H7 (cell line): ENCODE measurements around the gene UFSP2. TPM values are rescaled to one million over a fixed set of nuclear protein-coding genes. Genes with fewer than 3 reads are reported as not detected.

Experiments used
- DNase-seq: peaks from one replicate; pipeline ENCODE4 v3.0.0; 2012
- H3K27me3 ChIP-seq: 2 replicates; pipeline ENCODE4 v1.6.0; 2011; ENCODE audit warnings: mild to moderate bottlenecking, low read length; ENCODE audit not compliant: control insufficient read depth, insufficient read depth
- H3K36me3 ChIP-seq: replicated peaks from 2 replicates; pipeline ENCODE4 v1.5.1; 2011; ENCODE audit warnings: low read length; ENCODE audit not compliant: control insufficient read depth, insufficient read depth
- H3K4me3 ChIP-seq: 2 replicates; pipeline ENCODE4 v1.5.1; 2011; ENCODE audit warnings: low read depth, mild to moderate bottlenecking, control low read depth, low read length, moderate library complexity; ENCODE audit not compliant: insufficient read depth
- total RNA-seq: library from RNA; depleted of rRNA; stranded (reverse); fragments of >200 nt; shearing (Covaris generic); gene quantifications from 2 replicates; pipeline ENCODE4 v1.2.3, GENCODE V29; 2014; rRNA removed

The UFSP2 gene, protein sequence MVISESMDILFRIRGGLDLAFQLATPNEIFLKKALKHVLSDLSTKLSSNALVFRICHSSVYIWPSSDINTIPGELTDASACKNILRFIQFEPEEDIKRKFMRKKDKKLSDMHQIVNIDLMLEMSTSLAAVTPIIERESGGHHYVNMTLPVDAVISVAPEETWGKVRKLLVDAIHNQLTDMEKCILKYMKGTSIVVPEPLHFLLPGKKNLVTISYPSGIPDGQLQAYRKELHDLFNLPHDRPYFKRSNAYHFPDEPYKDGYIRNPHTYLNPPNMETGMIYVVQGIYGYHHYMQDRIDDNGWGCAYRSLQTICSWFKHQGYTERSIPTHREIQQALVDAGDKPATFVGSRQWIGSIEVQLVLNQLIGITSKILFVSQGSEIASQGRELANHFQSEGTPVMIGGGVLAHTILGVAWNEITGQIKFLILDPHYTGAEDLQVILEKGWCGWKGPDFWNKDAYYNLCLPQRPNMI
- total RNA-seq = 26.1 and 31.8 TPM in 2 replicates

DNA sequence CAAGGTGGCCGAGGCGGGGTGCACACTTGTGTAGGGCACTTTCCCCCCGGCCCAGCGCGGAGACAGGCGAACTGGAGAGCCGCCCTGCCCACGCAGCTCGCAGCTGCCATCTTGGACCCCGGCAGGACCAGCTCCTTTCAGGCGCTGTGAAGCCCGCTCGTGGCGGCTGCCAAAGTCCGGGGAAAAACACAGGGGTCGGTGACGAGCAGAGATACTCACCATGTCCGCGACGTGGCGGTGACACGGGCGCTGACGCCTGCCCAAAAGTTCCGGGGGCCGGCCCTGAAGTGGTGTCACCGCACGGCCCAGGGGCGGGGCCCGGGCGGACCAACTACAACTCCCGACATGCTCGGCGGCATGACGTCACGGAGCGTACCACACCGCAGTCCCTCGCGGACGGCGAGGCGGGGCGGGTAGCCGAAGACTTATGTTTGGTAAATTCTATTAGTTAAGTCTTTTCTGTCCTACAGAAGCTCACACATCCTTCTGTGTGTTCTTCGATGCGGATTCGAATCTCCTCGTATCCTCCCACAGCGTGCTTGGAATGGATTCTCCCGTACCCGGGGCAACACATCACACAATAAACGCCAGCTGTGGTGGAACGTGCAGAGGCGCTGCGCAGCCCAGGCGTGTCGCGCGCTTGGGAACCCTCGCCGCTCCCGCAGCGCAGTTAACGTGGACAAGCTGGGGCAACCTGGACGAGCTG is at the start of gene UFSP2:
Gene UFSP2, minus strand, starts transcription at position 318 of the 706 bp plus-strand sequence. Its CDS starts 96 bp downstream, at position 222.
- Histone ChIP-seq H3K36me3 (no peaks in the 10 kb centered on the region), H3K27me3 (no peaks in the 10 kb centered on the region), H3K4me3 (peak within 1 kb of the TSS; percentile 85)
- DNase-seq = peak; percentile 92

DNA sequence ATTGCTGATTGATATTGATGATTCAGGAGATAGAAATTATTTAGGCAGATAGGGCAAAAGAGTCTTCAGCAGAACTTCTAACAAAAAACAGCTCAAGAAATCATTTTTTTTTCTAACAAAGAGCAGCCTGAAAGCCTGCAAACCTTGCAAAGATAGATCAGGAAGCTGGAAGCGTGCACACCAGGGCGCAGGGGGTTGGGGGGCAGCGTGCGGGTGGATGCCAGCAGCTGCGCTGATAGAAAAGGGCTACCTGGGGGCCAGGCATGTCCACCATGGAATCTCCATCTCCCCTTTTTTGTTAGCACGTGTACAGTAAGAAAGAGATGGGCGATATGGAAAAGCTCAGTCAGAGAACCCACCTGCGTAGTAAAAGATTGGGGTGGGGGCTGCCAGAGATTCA is 47.5 kb upstream of the UFSP2 start:
- Histone ChIP-seq H3K4me3 (no peak overlapping the region), H3K27me3 (peaks cover 38% of the 10 kb centered on the region), H3K36me3 (no peaks in the 10 kb centered on the region)
- no peak for DNase-seq

DNA sequence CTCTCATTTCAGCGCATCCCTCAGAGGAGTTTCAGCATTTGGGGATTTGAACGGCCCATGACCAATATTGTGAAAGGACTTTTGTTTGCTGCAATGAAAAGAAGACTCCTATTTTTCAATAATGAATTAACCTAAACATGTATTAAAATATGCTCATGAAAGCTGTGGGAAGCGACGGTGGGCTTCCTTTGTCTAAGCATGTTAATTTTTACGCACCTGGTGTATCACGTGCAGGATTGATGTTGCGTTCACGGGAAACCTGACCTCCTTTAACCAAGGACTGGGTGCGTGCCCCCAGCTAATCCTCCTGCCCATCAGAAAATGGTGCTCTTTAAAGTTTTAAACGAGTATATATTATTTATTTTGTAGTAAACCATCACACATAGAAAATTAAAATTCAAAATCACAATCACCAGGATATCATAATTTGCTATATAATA is 46.4 kb upstream of the UFSP2 start:
- Histone ChIP-seq H3K4me3 (peak overlapping the region; percentile 80), H3K36me3 (no peaks in the 10 kb centered on the region), H3K27me3 (peaks cover 33% of the 10 kb centered on the region)
- no peak for DNase-seq

DNA sequence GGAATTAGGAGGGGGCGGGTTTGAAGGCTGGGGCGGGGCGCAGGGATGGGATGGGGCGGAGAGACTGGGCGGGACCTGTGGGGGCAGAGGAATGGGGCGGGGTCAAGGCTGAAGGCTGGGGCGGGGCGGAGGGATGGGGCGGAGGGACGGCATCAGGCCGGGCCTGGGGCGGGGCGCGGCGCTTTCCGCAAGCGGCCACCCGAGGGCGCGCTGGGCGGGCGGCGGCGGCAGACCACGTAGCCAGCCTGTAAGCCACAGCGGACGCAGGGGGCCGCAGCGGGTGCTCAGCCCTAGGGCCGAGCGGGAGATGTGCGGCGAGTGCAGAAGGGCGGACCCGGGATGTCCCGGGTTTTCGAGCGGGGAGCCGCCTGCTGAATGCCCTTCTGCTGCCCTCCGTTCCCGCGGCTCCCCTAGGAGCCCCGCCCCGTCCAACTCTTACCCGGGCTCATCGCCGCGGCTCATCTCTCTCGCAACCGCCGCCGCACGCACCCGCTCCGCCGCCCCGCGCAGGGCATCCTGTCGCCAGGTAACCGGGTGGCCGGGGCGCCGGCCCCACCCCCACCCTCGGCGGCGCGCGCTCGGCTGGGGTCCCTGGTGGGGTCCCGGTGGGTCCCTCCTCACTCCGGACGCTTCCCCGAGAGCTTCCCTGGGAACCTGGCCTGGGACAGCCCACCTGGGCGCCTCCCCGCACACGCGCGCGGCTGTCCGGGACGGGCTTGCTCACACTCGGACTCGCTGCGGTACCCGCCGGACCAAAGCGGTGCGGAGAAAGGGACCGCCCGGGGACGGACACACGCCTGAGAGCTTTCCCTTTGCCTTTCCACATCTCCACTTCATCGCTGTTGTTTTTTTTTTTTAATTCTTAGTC is 45.7 kb upstream of the UFSP2 start, which contains the start of gene CCDC110:
Gene CCDC110, minus strand, starts transcription at position 499 of the 868 bp plus-strand sequence. Its CDS starts 50 bp downstream, at position 449.
- no peaks in the 10 kb centered on the region for H3K36me3 ChIP-seq
- H3K27me3 ChIP-seq = peaks cover 33% of the 10 kb centered on the region

DNA sequence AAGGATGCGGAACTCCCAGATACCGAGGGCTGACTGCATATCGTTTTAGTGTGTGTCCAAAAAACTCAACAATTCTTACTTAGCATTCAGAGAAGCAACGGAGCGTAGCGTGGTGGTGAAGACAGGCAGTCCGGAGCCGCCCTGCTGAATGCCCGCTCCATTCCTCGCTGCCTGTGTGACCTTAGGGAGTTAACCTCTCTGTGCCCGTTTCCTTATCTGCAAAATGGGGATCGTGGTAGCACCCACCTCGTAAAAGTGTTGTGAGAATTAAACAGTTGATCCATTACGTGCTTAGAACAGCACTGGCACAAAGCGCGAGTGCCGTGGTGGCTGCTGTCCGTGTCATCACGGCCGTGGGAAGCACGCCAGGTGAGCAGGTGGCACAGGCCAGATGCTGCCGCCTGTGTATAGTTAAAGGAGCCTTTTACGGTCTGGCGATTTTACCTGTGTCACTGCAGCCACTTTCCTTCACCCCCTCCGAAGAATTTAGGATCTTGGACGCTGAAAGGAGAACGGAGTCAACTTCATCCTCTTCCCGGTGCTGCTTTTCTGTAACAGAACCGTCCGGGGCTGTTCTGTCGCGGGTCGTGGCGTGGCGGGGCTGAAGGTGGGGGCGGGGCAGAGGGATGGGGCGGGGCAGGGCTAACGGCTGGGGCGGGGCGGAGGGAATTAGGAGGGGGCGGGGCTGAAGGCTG is 44.9 kb upstream of the UFSP2 start:
- Histone ChIP-seq H3K27me3 (peaks cover 33% of the 10 kb centered on the region), H3K4me3 (peak overlapping the region; percentile 65), H3K36me3 (no peaks in the 10 kb centered on the region)
- peak; percentile 41 for DNase-seq

More for the DNA sequence above, 45.7 kb upstream of the UFSP2 start, which contains the start of gene CCDC110:
- DNase-seq = peak; percentile 99
- H3K4me3 ChIP-seq = peak within 1 kb of the TSS; percentile 80

DNA sequence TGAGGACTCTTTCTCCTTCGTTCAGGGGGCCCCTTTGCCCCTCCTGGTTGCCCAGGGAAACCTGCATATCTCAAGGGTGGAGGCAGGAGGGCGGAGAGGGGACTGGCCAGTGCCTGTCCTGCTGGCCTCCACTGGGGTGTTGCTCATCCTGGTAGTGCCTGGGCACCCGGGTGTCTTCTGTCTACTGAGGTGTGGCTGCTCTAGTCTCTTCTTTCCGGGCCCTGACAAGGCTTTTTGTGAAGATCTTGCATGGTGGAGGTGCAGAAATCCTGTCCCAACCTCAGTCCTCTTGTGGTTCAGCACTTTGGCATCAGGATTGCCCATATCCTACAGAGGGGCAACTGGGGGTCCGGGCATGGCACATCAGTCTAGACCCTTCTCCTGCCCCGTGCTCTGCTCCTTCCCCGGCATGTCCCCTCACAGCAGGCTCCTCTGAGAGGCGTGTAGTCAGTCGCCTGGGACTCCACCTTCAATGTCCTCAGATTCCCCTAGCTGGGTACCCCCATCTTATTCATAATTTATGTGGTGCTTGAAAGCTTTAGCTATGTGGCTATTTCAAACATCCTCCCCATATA is 43.9 kb upstream of the UFSP2 start:
- Histone ChIP-seq H3K4me3 (no peak overlapping the region), H3K27me3 (peaks cover 33% of the 10 kb centered on the region), H3K36me3 (no peaks in the 10 kb centered on the region)
- no peak for DNase-seq

DNA sequence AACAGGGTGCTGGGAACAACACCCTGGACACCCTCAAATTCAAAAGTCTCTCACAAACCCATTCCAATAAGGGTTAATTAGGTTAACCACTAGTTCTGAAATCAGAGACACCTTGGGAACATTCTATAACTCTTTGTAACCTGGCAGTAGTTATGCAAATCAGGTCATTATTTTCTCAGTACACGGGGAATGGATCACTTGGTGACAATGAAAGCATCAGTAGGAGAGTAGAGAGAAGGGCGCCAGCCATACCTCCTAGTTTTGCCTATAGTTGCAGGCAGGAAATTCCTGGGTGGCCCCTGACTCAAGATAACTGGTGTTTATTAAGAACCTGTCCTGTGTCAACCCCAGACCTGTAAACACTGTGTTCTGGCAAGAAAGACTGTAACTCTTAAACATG is 43.2 kb upstream of the UFSP2 start:
- Histone ChIP-seq H3K4me3 (no peak overlapping the region), H3K27me3 (peaks cover 33% of the 10 kb centered on the region), H3K36me3 (no peaks in the 10 kb centered on the region)
- no peak for DNase-seq

DNA sequence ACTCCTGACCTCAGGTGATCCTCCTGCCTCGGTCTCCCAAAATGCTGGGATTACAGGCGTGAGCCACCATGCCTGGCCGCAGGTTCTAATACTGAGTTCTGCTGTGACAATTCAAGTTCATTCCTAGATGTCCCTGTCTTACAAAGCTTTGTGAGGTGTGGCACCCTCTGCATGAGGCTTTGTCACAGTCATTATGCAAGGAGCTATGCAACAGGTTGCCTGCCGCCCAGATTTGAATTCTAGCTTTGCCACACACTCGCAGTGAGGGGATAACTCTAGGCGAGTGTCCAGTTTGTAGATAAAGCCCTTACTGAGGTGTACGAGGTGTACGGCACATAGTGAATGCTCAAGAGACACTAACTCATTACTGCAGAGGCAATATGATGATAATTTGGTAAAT is 42.2 kb upstream of the UFSP2 start:
- Histone ChIP-seq H3K27me3 (peaks cover 31% of the 10 kb centered on the region), H3K4me3 (no peak overlapping the region), H3K36me3 (no peaks in the 10 kb centered on the region)
- no peak for DNase-seq

DNA sequence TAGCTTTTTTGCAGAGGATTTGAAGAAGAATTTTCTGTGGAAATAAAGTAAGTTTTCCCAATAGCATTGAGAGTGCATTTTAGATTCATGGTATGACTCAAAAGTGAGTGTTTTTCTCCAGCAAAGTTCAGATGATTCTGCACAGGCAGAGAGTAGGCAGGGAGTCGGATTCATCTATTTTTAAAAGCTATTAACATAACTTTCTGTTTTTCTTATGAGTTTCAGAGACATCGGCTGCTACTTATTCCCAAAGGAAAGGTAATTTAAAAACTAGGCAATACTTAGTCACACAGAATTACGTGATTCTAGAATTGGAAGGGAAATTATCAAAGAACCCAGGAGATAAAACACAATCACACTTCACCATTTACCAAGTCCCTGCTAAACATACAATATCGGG is 41.3 kb upstream of the UFSP2 start:
- Histone ChIP-seq H3K27me3 (peaks cover 27% of the 10 kb centered on the region), H3K36me3 (no peaks in the 10 kb centered on the region), H3K4me3 (no peak overlapping the region)
- no peak for DNase-seq

DNA sequence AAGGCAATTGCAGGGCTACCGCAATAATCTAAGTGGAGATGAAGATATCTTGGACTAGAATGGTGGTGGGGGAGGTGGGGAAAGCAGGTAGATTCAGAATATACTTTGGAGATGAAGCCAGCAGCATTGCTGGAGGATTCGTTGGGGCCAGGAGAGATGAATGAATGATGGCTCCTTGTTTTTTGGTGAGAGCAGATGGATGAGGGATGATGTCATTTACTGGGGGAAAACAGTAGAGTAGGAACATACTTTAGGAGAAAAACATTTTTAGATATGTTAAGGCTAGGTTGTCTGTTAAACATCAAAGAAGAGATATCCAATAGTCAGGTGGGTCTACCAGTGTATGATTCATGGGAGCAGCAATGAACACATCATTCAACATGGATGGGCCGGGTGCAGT is 39.9 kb upstream of the UFSP2 start:
- Histone ChIP-seq H3K4me3 (no peak overlapping the region), H3K36me3 (no peaks in the 10 kb centered on the region), H3K27me3 (peaks cover 20% of the 10 kb centered on the region)
- no peak for DNase-seq

DNA sequence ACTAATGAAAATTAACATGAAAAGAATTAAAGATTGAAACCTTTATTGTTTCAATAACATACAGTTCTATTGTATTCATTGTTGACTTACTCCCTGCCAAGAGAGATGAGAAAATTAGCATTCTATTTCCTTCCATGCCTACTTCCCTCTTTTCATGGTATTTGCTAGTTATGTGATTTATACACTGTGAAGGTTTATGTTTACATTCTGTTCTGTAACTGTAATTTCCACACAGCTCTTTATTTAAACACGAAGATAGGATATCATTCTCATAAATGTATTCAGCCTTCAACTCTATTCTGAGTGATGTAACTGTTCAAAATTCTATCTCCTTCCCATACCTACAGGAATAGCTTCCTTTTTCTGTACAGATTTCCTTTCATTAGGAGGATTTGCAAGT is 39.1 kb upstream of the UFSP2 start:
- H3K4me3 ChIP-seq = no peak overlapping the region
- no peaks in the 10 kb centered on the region for H3K36me3 ChIP-seq
- no peak for DNase-seq
- peaks cover 12% of the 10 kb centered on the region; the same call in 1 of the 2 replicates for H3K27me3 ChIP-seq

DNA sequence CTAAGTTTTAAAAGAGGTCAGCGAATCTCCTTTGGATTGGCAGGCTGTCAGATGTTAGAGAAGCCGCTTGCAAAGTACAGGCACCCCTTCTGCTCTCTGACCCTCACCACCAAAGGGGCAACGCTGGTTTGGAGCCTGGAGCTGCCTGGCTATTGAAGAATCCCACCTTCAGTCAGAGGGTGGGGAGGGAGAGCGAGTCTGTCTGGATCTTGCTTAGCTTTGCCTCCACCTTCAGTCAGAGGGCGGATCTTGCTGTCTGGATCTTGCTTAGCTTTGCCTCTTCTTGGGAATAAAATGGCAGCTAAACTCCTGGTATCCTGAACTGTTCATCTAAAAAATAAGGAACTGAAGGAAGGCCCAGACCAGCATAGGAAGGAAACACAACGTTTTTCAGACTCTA is 38.4 kb upstream of the UFSP2 start:
- peak; percentile 44 for DNase-seq
- peaks cover 6% of the 10 kb centered on the region; the same call in 1 of the 2 replicates for H3K27me3 ChIP-seq
- no peak overlapping the region for H3K4me3 ChIP-seq
- H3K36me3 ChIP-seq = no peaks in the 10 kb centered on the region

DNA sequence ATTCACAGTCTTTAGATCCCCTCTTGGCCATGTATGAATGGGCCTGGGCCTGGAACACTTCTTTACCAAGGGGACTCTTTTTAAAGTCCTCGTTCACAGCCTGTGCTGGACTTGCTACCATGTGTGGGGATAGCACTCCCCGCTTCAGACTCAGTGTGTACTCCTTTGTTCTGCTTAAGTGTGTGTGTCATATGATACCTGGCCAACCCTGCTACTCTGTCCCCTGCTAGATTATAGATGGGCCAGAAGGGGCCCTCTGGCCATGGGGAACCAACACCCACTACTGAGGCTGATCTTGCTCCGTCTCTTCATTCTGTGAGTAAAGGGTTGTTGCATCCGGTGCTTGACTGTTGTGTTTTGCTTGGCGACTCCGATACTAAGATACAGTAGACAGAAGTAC is 37.8 kb upstream of the UFSP2 start:
- H3K4me3 ChIP-seq = no peak overlapping the region
- no peaks in the 10 kb centered on the region for H3K36me3 ChIP-seq
- H3K27me3 ChIP-seq = peaks cover under 1% of the 10 kb centered on the region; the same call in 1 of the 2 replicates
- no peak for DNase-seq
